SU-DHL-6 (cell line): Measurements from ENCODE around the gene HUNK.
"Not testable (repeated sequence)": the region's sequence is repeated elsewhere in the genome, so short reads cannot be mapped to it uniquely, and the experiment has no call there.

Experiments used
- H2AFZ ChIP-seq: fragments of 200-600 bp; sonication (generic); 2 replicates; pipeline ENCODE4 v1.6.1; 2014; ENCODE audit warnings: low read depth, mild to moderate bottlenecking, moderate library complexity, mixed read lengths, antibody characterized with exemption, low read length; ENCODE audit not compliant: severe bottlenecking
- H3F3A ChIP-seq: fragments of 200-600 bp; shearing (Covaris generic); 2 replicates; pipeline ENCODE4 v1.6.0; 2016; ENCODE audit warnings: antibody characterized with exemption, mild to moderate bottlenecking; ENCODE audit not compliant: insufficient read depth
- H3K27ac ChIP-seq: fragments of 200-600 bp; sonication (generic); 2 replicates; pipeline ENCODE4 v1.5.1; 2016; ENCODE audit warnings: low read depth, mild to moderate bottlenecking, low read length, moderate library complexity, mixed read lengths
- H3K27me3 ChIP-seq: fragments of 200-600 bp; sonication (generic), shearing (Covaris generic); 2 replicates; pipeline ENCODE4 v1.6.0; 2014; ENCODE audit warnings: mild to moderate bottlenecking, low read length
- H3K36me3 ChIP-seq: fragments of 200-600 bp; sonication (generic); 2 replicates; pipeline ENCODE4 v1.6.1; 2014; ENCODE audit warnings: mild to moderate bottlenecking, low read length, mixed read lengths
- H3K4me2 ChIP-seq: fragments of 300-600, 200-600 bp; shearing (Covaris generic), sonication (generic); 2 replicates; pipeline ENCODE4 v1.6.0; 2014; ENCODE audit warnings: low read length, low read depth, mild to moderate bottlenecking; ENCODE audit not compliant: poor library complexity, severe bottlenecking
- H3K4me3 ChIP-seq: fragments of 200-600 bp; sonication (generic); 2 replicates; pipeline ENCODE4 v1.5.1; 2014; ENCODE audit warnings: antibody characterized with exemption, low read length, mild to moderate bottlenecking, mixed read lengths; ENCODE audit not compliant: insufficient read depth, poor library complexity, severe bottlenecking
- H3K79me2 ChIP-seq: fragments of 200-600 bp; sonication (generic); 2 replicates; pipeline ENCODE4 v1.6.1; 2014; ENCODE audit warnings: mild to moderate bottlenecking, low read length, moderate library complexity; ENCODE audit not compliant: insufficient read depth
- H3K9ac ChIP-seq: fragments of 200-600 bp; sonication (generic); 2 replicates; pipeline ENCODE4 v1.7.0; 2014; ENCODE audit warnings: mild to moderate bottlenecking, low read length
- H3K9me2 ChIP-seq: fragments of 200-600 bp; sonication (generic); replicated peaks from 2 replicates; pipeline ENCODE4 v1.6.1; 2014; ENCODE audit warnings: low read length; ENCODE audit not compliant: insufficient read depth
- H3K9me3 ChIP-seq: fragments of 200-600 bp; sonication (generic); 2 replicates; pipeline ENCODE4 v1.6.1; 2014; ENCODE audit warnings: low read length, mixed read lengths; ENCODE audit not compliant: insufficient read depth
- H4K20me1 ChIP-seq: fragments of 200-600 bp; sonication (generic); 2 replicates; pipeline ENCODE4 v1.6.1; 2014; ENCODE audit warnings: low read depth, mild to moderate bottlenecking, antibody characterized with exemption, low read length, moderate library complexity, mixed read lengths
- CTCF ChIP-seq: fragments of 200-600 bp; sonication (generic); IDR thresholded peaks from one replicate; pipeline ENCODE4 v1.5.1; 2017; ENCODE audit warnings: antibody characterized with exemption, mild to moderate bottlenecking, low read length, moderate library complexity; ENCODE audit not compliant: insufficient read depth, poor library complexity, severe bottlenecking
- EZH2phosphoT487 ChIP-seq: fragments of 200-600 bp; sonication (generic), shearing (Covaris generic); conservative IDR thresholded peaks from 2 replicates; pipeline ENCODE4 v1.6.1; 2018; ENCODE audit warnings: mild to moderate bottlenecking, antibody characterized with exemption, low read length, moderate library complexity, mixed read lengths

Gene HUNK

GRCh38 chr21:31945546-31945945 is 72.7 kb downstream of the HUNK start:
- Histone ChIP-seq H3K27me3 (no peaks in the 10 kb centered on the region), H3K4me3 (no peak overlapping the region), H3K9ac (no peak overlapping the region), H3F3A (no peaks in the 10 kb centered on the region), H3K9me3 (no peaks in the 10 kb centered on the region), H2AFZ (no peak overlapping the region), H4K20me1 (no peaks in the 10 kb centered on the region), H3K27ac (no peak overlapping the region), H3K36me3 (no peaks in the 10 kb centered on the region), H3K4me2 (no peak overlapping the region), H3K9me2 (no peaks in the 10 kb centered on the region), H3K79me2 (no peaks in the 10 kb centered on the region)
- TF ChIP-seq EZH2phosphoT487, result no peak
- TF ChIP-seq CTCF, result no peak

GRCh38 chr21:31946231-31946630 is 73.4 kb downstream of the HUNK start:
- H3K4me2 ChIP-seq, result no peak overlapping the region

DNA sequence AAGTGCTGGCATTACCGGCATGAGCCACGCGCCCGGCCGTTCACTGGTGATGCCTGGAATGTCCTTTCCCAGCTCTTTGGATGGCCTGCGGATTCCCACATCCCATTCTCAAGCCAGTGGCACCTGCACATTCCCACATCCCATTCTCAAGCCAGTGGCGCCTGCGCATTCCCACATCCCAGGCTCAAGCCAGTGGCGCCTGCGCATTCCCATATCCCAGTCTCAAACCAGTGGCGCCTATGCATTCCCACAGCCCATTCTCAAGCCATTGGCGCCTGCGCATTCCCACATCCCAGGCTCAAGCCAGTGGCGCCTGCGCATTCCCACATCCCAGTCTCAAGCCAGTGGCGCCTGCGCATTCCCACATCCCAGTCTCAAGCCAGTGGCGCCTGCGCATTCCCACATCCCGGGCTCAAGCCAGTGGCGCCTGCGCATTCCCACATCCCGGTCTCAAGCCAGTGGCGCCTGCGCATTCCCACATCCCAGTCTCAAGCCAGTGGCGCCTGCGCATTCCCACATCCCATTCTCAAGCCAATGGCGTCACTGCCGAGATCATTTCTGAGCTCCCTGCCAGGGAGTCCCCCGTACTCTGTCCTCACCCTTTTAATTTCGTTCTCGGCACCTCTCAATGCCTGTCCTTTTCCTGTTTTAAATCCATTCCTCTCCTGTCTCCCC is 74.2 kb downstream of the HUNK start:
- H3K36me3 ChIP-seq, H3K9ac ChIP-seq, H3K79me2 ChIP-seq, H3K9me3 ChIP-seq, H3K27ac ChIP-seq, H3K4me3 ChIP-seq, H3F3A ChIP-seq, H4K20me1 ChIP-seq, H2AFZ ChIP-seq, H3K9me2 ChIP-seq, H3K4me2 ChIP-seq, H3K27me3 ChIP-seq: not testable (repeated sequence)

More at GRCh38 chr21:31946231-31946630, 73.4 kb downstream of the HUNK start:
- H3K27me3 ChIP-seq, result no peaks in the 10 kb centered on the region
- no peaks in the 10 kb centered on the region for H3K9me3 ChIP-seq
- H3K79me2 ChIP-seq, result no peaks in the 10 kb centered on the region
- no peak overlapping the region for H2AFZ ChIP-seq
- H3K27ac ChIP-seq, result no peak overlapping the region
- no peak overlapping the region for H3K9ac ChIP-seq
- no peaks in the 10 kb centered on the region for H3K9me2 ChIP-seq
- no peaks in the 10 kb centered on the region for H4K20me1 ChIP-seq
- no peaks in the 10 kb centered on the region for H3F3A ChIP-seq
- H3K36me3 ChIP-seq, result no peaks in the 10 kb centered on the region
- TF ChIP-seq EZH2phosphoT487, result no peak
- no peak for TF ChIP-seq CTCF
- H3K4me3 ChIP-seq, result no peak overlapping the region

DNA sequence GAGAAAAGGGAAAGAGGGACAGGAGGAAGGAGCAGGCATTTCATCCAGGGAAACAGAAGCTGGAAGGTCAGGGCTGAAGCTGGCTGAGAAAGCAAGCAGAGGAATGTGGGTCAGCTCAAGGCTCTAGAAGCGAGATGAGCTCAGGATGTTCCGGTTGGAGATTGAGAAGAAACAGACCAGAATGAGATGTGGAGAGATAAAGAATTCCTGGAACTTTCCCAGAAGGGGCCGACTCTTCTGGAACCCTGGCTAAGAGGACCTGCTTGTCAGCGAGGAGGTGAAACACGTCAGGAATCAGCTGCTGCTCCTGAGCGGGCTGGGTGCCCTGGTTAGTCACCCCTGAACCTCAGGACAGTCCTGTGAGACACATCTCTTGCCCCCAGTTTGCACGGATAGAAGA is 75.9 kb downstream of the HUNK start:
- Histone ChIP-seq H4K20me1 (no peaks in the 10 kb centered on the region), H3K9me2 (no peaks in the 10 kb centered on the region), H3K36me3 (no peaks in the 10 kb centered on the region), H3K4me2 (no peak overlapping the region), H3F3A (no peaks in the 10 kb centered on the region), H3K4me3 (no peak overlapping the region), H3K79me2 (no peaks in the 10 kb centered on the region), H2AFZ (no peak overlapping the region), H3K27me3 (no peaks in the 10 kb centered on the region), H3K27ac (no peak overlapping the region), H3K9me3 (no peaks in the 10 kb centered on the region), H3K9ac (no peak overlapping the region)
- no peak for TF ChIP-seq CTCF
- no peak for TF ChIP-seq EZH2phosphoT487
